GM19238 (cell line): ENCODE measurements around the gene SPDYE4.
"Not testable (repeated sequence)": the region's sequence is repeated elsewhere in the genome, so short reads cannot be mapped to it uniquely, and the experiment has no call there.

Experiments used
- DNase-seq: peaks from one replicate; pipeline ENCODE4 v3.0.0; 2011; ENCODE audit warnings: low spot score; ENCODE audit not compliant: insufficient read length

The SPDYE4 gene

GRCh38 chr17:8758137-8758596 is at the start of gene SPDYE4:
Gene SPDYE4, minus strand, starts transcription at chr17:8758546. Its CDS starts 164 bp downstream, at chr17:8758382.
- DNase-seq, result no peak

- DNase-seq, result peak; percentile 88
These were observed 48.7 kb upstream of the SPDYE4 start for GRCh38 chr17:8806926-8807550.

GRCh38 chr17:8806253-8806925 is 48.0 kb upstream of the SPDYE4 start:
- no peak for DNase-seq

GRCh38 chr17:8805396-8805795 is 47.0 kb upstream of the SPDYE4 start:
- DNase-seq, result not testable (repeated sequence)

- DNase-seq, result no peak
These were observed 45.4 kb upstream of the SPDYE4 start for GRCh38 chr17:8803531-8804420.

GRCh38 chr17:8801135-8801840 is 42.9 kb upstream of the SPDYE4 start:
- DNase-seq, result no peak

- no peak for DNase-seq
These were observed 42.3 kb upstream of the SPDYE4 start for GRCh38 chr17:8800656-8801055.

- no peak for DNase-seq
These were observed 41.3 kb upstream of the SPDYE4 start for GRCh38 chr17:8799570-8800212.

- no peak for DNase-seq
These were observed 40.7 kb upstream of the SPDYE4 start, which contains the start of gene MFSD6L for GRCh38 chr17:8798846-8799569. Gene MFSD6L, minus strand, starts transcription at chr17:8799365. Its CDS starts 245 bp downstream, at chr17:8799120.

GRCh38 chr17:8798176-8798845 is 40.0 kb upstream of the SPDYE4 start:
- no peak for DNase-seq

- no peak for DNase-seq
These were observed 39.4 kb upstream of the SPDYE4 start for GRCh38 chr17:8797621-8798175.

GRCh38 chr17:8794636-8795035 is 36.3 kb upstream of the SPDYE4 start:
- DNase-seq, result no peak

- DNase-seq, result no peak
These were observed 35.3 kb upstream of the SPDYE4 start for GRCh38 chr17:8793649-8794048.

GRCh38 chr17:8792646-8793045 is 34.3 kb upstream of the SPDYE4 start:
- DNase-seq, result no peak

GRCh38 chr17:8791910-8792270 is 33.5 kb upstream of the SPDYE4 start:
- no peak for DNase-seq

GRCh38 chr17:8791248-8791909 is 33.0 kb upstream of the SPDYE4 start:
- DNase-seq, result no peak

GRCh38 chr17:8789743-8790142 is 31.4 kb upstream of the SPDYE4 start:
- DNase-seq, result no peak

GRCh38 chr17:8788998-8789397 is 30.7 kb upstream of the SPDYE4 start:
- DNase-seq, result no peak
